GM19372 (cell line): Measurements from ENCODE around the gene EPM2A.
"Not testable (repeated sequence)": the region's sequence is repeated elsewhere in the genome, so short reads cannot be mapped to it uniquely, and the experiment has no call there.

Experiments
- ATAC-seq: cut with Tn5 transposase; IDR thresholded peaks from one replicate; pipeline ENCODE4 v1.9.1; 2021; ENCODE audit warnings: mild to moderate bottlenecking, low read depth, moderate library complexity; ENCODE audit not compliant: unreplicated experiment

EPM2A gene

GRCh38 chr6:145733207-145733606 lies 2.1 kb downstream of the EPM2A start:
- no peak for ATAC-seq

- ATAC-seq, result no peak
Observed at GRCh38 chr6:145731447-145731846, 3.9 kb downstream of the EPM2A start.

- no peak for ATAC-seq
Observed at GRCh38 chr6:145729887-145730286, 5.4 kb downstream of the EPM2A start.

- ATAC-seq, result no peak
Observed at GRCh38 chr6:145728444-145729385, 6.6 kb downstream of the EPM2A start.

GRCh38 chr6:145727817-145728388 lies 7.4 kb downstream of the EPM2A start:
- no peak for ATAC-seq

GRCh38 chr6:145725570-145725969 lies 9.8 kb downstream of the EPM2A start:
- no peak for ATAC-seq

GRCh38 chr6:145723646-145724045 lies 11.7 kb downstream of the EPM2A start:
- no peak for ATAC-seq

- ATAC-seq, result no peak
Observed at GRCh38 chr6:145722190-145722589, 13.1 kb downstream of the EPM2A start.

GRCh38 chr6:145721144-145721543 lies 14.2 kb downstream of the EPM2A start:
- no peak for ATAC-seq

GRCh38 chr6:145715426-145715825 lies 19.9 kb downstream of the EPM2A start:
- no peak for ATAC-seq

GRCh38 chr6:145714731-145715130 lies 20.6 kb downstream of the EPM2A start:
- ATAC-seq, result no peak

- no peak for ATAC-seq
Observed at GRCh38 chr6:145713773-145714172, 21.5 kb downstream of the EPM2A start.

- no peak for ATAC-seq
Observed at GRCh38 chr6:145711372-145711771, 23.9 kb downstream of the EPM2A start.

- ATAC-seq, result no peak
Observed at GRCh38 chr6:145707397-145707796, 27.9 kb downstream of the EPM2A start.

- no peak for ATAC-seq
Observed at GRCh38 chr6:145705561-145705960, 29.8 kb downstream of the EPM2A start.

- no peak for ATAC-seq
Observed at GRCh38 chr6:145704143-145704781, 31.1 kb downstream of the EPM2A start.

GRCh38 chr6:145699462-145699861 lies 35.9 kb downstream of the EPM2A start:
- ATAC-seq, result no peak

- not testable (repeated sequence) for ATAC-seq
Observed at GRCh38 chr6:145697401-145697800, 37.9 kb downstream of the EPM2A start.

GRCh38 chr6:145694083-145694737 lies 41.1 kb downstream of the EPM2A start:
- ATAC-seq, result no peak

- no peak for ATAC-seq
Observed at GRCh38 chr6:145690969-145691368, 44.4 kb downstream of the EPM2A start.

GRCh38 chr6:145689529-145689928 lies 45.8 kb downstream of the EPM2A start:
- ATAC-seq, result no peak
